B cell (primary cell): ENCODE data around the gene AXIN2. TPM values are rescaled to one million over a fixed set of nuclear protein-coding genes. Genes with fewer than 3 reads are reported as not detected.

ENCODE experiments used
- ATAC-seq: fragments of 200-7000 bp; cut with Tn5 transposase; one replicate; pipeline ENCODE4 v1.10.0; 2021; ENCODE audit warnings: low read depth, mild to moderate bottlenecking, moderate number of reproducible peaks, moderate library complexity
- CTCF ChIA-PET: fragments of 350-600 bp; sonication (Branson Sonifier 250); formaldehyde crosslinking; loops from one replicate; lab custom pipeline; 2021; ENCODE audit warnings: antibody characterized with exemption, inconsistent platforms; lab: Charles Lee
- POLR2A ChIA-PET: fragments of 350-600 bp; sonication (Branson Sonifier 250); formaldehyde crosslinking; loops from one replicate; lab custom pipeline; 2021; ENCODE audit warnings: antibody characterized with exemption; lab: Charles Lee
- DNase-seq: peaks from one replicate; pipeline ENCODE4 v3.0.0; 2013
- H2AFZ ChIP-seq: 2 replicates; pipeline ENCODE4 v1.6.1; 2012; ENCODE audit warnings: mild to moderate bottlenecking, low read depth, low read length; ENCODE audit not compliant: insufficient read depth, poor library complexity, severe bottlenecking
- H3K27ac ChIP-seq, 2 donors: 1 replicate in 1 of 2; 2 replicates in 1 of 2; pipeline ENCODE4 v1.5.1; 2012 to 2013; ENCODE audit warnings: low read length in 2 of 2, mild to moderate bottlenecking in 2 of 2, moderate library complexity in 1 of 2
- H3K27me3 ChIP-seq, 4 experiments: fragments of 200-600 bp in 1 of 4; sonication (generic) in 1 of 4; replicated peaks in 1 of 4; 1 replicate in 2 of 4; 2 replicates in 2 of 4; pipeline versions ENCODE4 v1.6.1 to v1.7.0; 2013 to 2016; ENCODE audit warnings: low read length in 3 of 4, mild to moderate bottlenecking in 2 of 4, mixed read lengths in 1 of 4, moderate library complexity in 1 of 4; ENCODE audit not compliant: insufficient read depth in 4 of 4, control insufficient read depth in 3 of 4; ENCODE audit errors: control extremely low read depth in 1 of 4
- H3K36me3 ChIP-seq, 2 experiments: replicated peaks in 1 of 2; 1 replicate in 1 of 2; 2 replicates in 1 of 2; pipeline versions ENCODE4 v1.6.1 to v1.7.1; 2013; ENCODE audit warnings: low read length in 1 of 2; ENCODE audit not compliant: insufficient read depth in 2 of 2, control insufficient read depth in 1 of 2; ENCODE audit errors: control extremely low read depth in 1 of 2, extremely low read depth in 1 of 2
- H3K4me1 ChIP-seq, 2 donors: fragments of 200-600 bp in 1 of 2; sonication (generic) in 1 of 2; 1 replicate in 1 of 2; 2 replicates in 1 of 2; pipeline versions ENCODE4 v1.5.1 to v1.6.1; 2013 to 2017; ENCODE audit warnings: low read length in 2 of 2; ENCODE audit not compliant: control insufficient read depth in 2 of 2, insufficient read depth in 2 of 2
- H3K4me2 ChIP-seq: replicated peaks from 2 replicates; pipeline ENCODE3; 2012; ENCODE audit warnings: mild to moderate bottlenecking, low read depth, low read length; ENCODE audit not compliant: poor library complexity, severe bottlenecking
- H3K4me3 ChIP-seq, 5 experiments: fragments of 200-600 bp in 1 of 5; sonication (generic) in 1 of 5; 1 replicate in 3 of 5; 2 replicates in 2 of 5; pipeline versions ENCODE4 v1.5.1 to v1.7.0; 2011 to 2016; ENCODE audit warnings: low read length in 4 of 5, mild to moderate bottlenecking in 4 of 5, low read depth in 2 of 5, control low read depth in 1 of 5, moderate library complexity in 1 of 5; ENCODE audit not compliant: insufficient read depth in 1 of 5; ENCODE audit errors: control extremely low read depth in 1 of 5, extremely low read depth in 1 of 5
- H3K79me2 ChIP-seq: fragments of 200-600 bp; sonication (generic); one replicate; pipeline ENCODE4 v1.6.0; 2016; ENCODE audit warnings: low read length; ENCODE audit not compliant: control insufficient read depth, insufficient read depth
- H3K9ac ChIP-seq: fragments of 200-600 bp; sonication (generic); 2 replicates; pipeline ENCODE4 v1.6.1; 2017; ENCODE audit warnings: mild to moderate bottlenecking, low read length, moderate library complexity
- H3K9me3 ChIP-seq, 3 donors: one replicate each; pipeline versions ENCODE4 v1.6.1 to v1.7.1; 2013; ENCODE audit warnings: low read length in 2 of 3; ENCODE audit not compliant: control insufficient read depth in 2 of 3, insufficient read depth in 1 of 3; ENCODE audit errors: control extremely low read depth in 1 of 3
- H4K20me1 ChIP-seq: 2 replicates; pipeline ENCODE4 v1.6.0; 2012; ENCODE audit warnings: mild to moderate bottlenecking, low read length; ENCODE audit not compliant: insufficient read depth, control insufficient read depth, poor library complexity, severe bottlenecking
- H3K27ac Mint-ChIP-seq: one replicate; pipeline ENCODE4 v1.8.0; 2021; ENCODE audit warnings: mixed read lengths
- H3K27me3 Mint-ChIP-seq: one replicate; pipeline ENCODE4 v1.8.0; 2021; ENCODE audit warnings: mixed read lengths
- H3K4me1 Mint-ChIP-seq: one replicate; pipeline ENCODE4 v1.8.0; 2021; ENCODE audit warnings: mixed read lengths
- H3K4me3 Mint-ChIP-seq: one replicate; pipeline ENCODE4 v1.8.0; 2021; ENCODE audit warnings: mixed read lengths
- H3K9me3 Mint-ChIP-seq: one replicate; pipeline ENCODE4 v1.8.0; 2022; ENCODE audit warnings: mixed read lengths; ENCODE audit not compliant: insufficient read depth
- CTCF ChIP-seq: fragments of 200-600 bp; IDR thresholded peaks from one replicate; pipeline ENCODE4 v1.8.0; 2022; ENCODE audit warnings: antibody characterized with exemption, mild to moderate bottlenecking
- EZH2 ChIP-seq: IDR thresholded peaks from 2 replicates; pipeline ENCODE4 v1.6.1; 2012; ENCODE audit warnings: borderline replicate concordance, low read depth, mild to moderate bottlenecking, moderate library complexity, low read length; ENCODE audit not compliant: insufficient read depth, poor library complexity, severe bottlenecking
- WGBS: methylation state at CpG from one replicate; pipeline ENCODE4 v1.1.5; 2013; ENCODE audit warnings: missing lambda C conversion rate; ENCODE audit not compliant: insufficient coverage; 5-methylcytosine and 5-hydroxymethylcytosine counted together
- intact Hi-C: fragments of 100-400 bp; cut with micrococcal nuclease; formaldehyde crosslinking; loops from one replicate; pipeline ENCODE4 v1.10.0; 2022
- polyA plus RNA-seq: library from polyadenylated mRNA; depleted of rRNA; stranded (reverse); fragments of >200 nt; gene quantifications from 2 replicates; pipeline ENCODE4 v1.2.3, GENCODE V29; 2012
- total RNA-seq, 2 donors: library from RNA; stranded (reverse); fragments of 120-200 nt in 1 of 2; gene quantifications; 1 replicate in 1 of 2; 2 replicates in 1 of 2; pipeline versions ENCODE4 v1.2.3 to v1.2.4, GENCODE V29; 2013 to 2022

The AXIN2 gene
- total and polyA plus RNA-seq, 2 donors (not counting 1 experiment from before 2014, with no cell fraction given) = 0.16 to 1.2 TPM

- no peaks in the 10 kb centered on the region for H3K36me3 ChIP-seq
- H3K4me1 ChIP-seq = no peaks in the 10 kb centered on the region
- H3K27ac Mint-ChIP-seq = no peak overlapping the region
- H3K9ac ChIP-seq = no peak overlapping the region
- ATAC-seq (no peak), DNase-seq (no peak)
- H3K9me3 ChIP-seq = peaks cover 0 to 7% (median 0%) of the 10 kb centered on the region in 3 donors
- H3K27me3 Mint-ChIP-seq = no peaks in the 10 kb centered on the region
- no peak for TF ChIP-seq CTCF
- TF ChIP-seq EZH2 = no peak
- no peak overlapping the region for H3K4me3 Mint-ChIP-seq
- ChIA-PET POLR2A (no interaction called here), CTCF (no interaction called here)
- no peak overlapping the region for H3K4me2 ChIP-seq
- H3K4me3 ChIP-seq = no peak overlapping the region
- no peaks in the 10 kb centered on the region for H4K20me1 ChIP-seq
- H2AFZ ChIP-seq = no peak overlapping the region
- intact Hi-C loops = no loop called here
- WGBS = 100% methylated on average over 2 of the region's 9 CpGs
- no peaks in the 10 kb centered on the region for H3K79me2 ChIP-seq
- no peaks in the 10 kb centered on the region for H3K27me3 ChIP-seq
- no peaks in the 10 kb centered on the region for H3K9me3 Mint-ChIP-seq
- H3K4me1 Mint-ChIP-seq = no peaks in the 10 kb centered on the region
- H3K27ac ChIP-seq = no peak overlapping the region
Measured at GRCh38 chr17:65533852-65534457, 27.5 kb downstream of the AXIN2 start.

- Mint-ChIP-seq H3K27me3 (no peaks in the 10 kb centered on the region), H3K4me3 (no peak overlapping the region), H3K9me3 (no peaks in the 10 kb centered on the region), H3K27ac (no peak overlapping the region), H3K4me1 (no peaks in the 10 kb centered on the region)
- intact Hi-C loops = no loop called here
- WGBS = 81% methylated on average over 11 of the region's 13 CpGs
- Histone ChIP-seq H3K4me2 (no peak overlapping the region), H3K9me3 (peaks cover 0 to 7% (median 0%) of the 10 kb centered on the region in 3 donors), H3K27me3 (no peaks in the 10 kb centered on the region), H3K79me2 (no peaks in the 10 kb centered on the region), H3K4me1 (no peaks in the 10 kb centered on the region), H4K20me1 (no peaks in the 10 kb centered on the region), H3K36me3 (no peaks in the 10 kb centered on the region), H3K9ac (no peak overlapping the region), H3K27ac (no peak overlapping the region), H3K4me3 (no peak overlapping the region), H2AFZ (no peak overlapping the region)
- DNase-seq (no peak), ATAC-seq (no peak)
- POLR2A ChIA-PET = no interaction called here
- TF ChIP-seq EZH2 (no peak), CTCF (no peak)
- CTCF ChIA-PET = no interaction called here
Measured at GRCh38 chr17:65533056-65533745, 28.2 kb downstream of the AXIN2 start.
